Endometrium (tissue), 2 donors: ENCODE data around the gene FOXI1.
"Not testable (repeated sequence)": the region's sequence is repeated elsewhere in the genome, so short reads cannot be mapped to it uniquely, and the experiment has no call there.

Source experiments
- FAIRE-seq: peaks from 2 replicates; lab custom pipeline; 2012; peaks lifted over from hg19 to GRCh38; lab: Jason Lieb, UNC
- donor health status: control.
- donor health status: control.

Gene FOXI1

GRCh38 chr5:170126061-170126460 is 20.4 kb downstream of the FOXI1 start:
- FAIRE-seq: no peak

GRCh38 chr5:170126626-170127025 is 20.9 kb downstream of the FOXI1 start:
- no peak for FAIRE-seq

- no peak for FAIRE-seq
These were observed 25.5 kb downstream of the FOXI1 start for GRCh38 chr5:170131235-170131634.

GRCh38 chr5:170132269-170132975 is 26.7 kb downstream of the FOXI1 start:
- no peak for FAIRE-seq

GRCh38 chr5:170132976-170133448 is 27.3 kb downstream of the FOXI1 start:
- FAIRE-seq: no peak

- no peak for FAIRE-seq
These were observed 30.2 kb downstream of the FOXI1 start for GRCh38 chr5:170135796-170136490.

GRCh38 chr5:170136506-170136905 is 30.8 kb downstream of the FOXI1 start:
- FAIRE-seq: no peak

GRCh38 chr5:170137694-170138214 is 32.1 kb downstream of the FOXI1 start:
- FAIRE-seq: no peak

GRCh38 chr5:170138273-170138672 is 32.6 kb downstream of the FOXI1 start:
- FAIRE-seq: no peak

GRCh38 chr5:170139786-170140335 is 34.2 kb downstream of the FOXI1 start:
- FAIRE-seq: no peak

- not testable (repeated sequence) for FAIRE-seq
These were observed 35.5 kb downstream of the FOXI1 start for GRCh38 chr5:170141196-170141595.

GRCh38 chr5:170141636-170142035 is 35.9 kb downstream of the FOXI1 start:
- FAIRE-seq: no peak

GRCh38 chr5:170142196-170142595 is 36.5 kb downstream of the FOXI1 start:
- no peak for FAIRE-seq

- FAIRE-seq: no peak
These were observed 37.4 kb downstream of the FOXI1 start for GRCh38 chr5:170143091-170143490.

GRCh38 chr5:170143710-170144109 is 38.0 kb downstream of the FOXI1 start:
- no peak for FAIRE-seq

GRCh38 chr5:170144286-170145023 is 38.8 kb downstream of the FOXI1 start:
- no peak for FAIRE-seq

GRCh38 chr5:170145462-170145861 is 39.8 kb downstream of the FOXI1 start:
- no peak for FAIRE-seq

GRCh38 chr5:170147051-170147752 is 41.5 kb downstream of the FOXI1 start:
- FAIRE-seq: no peak

- no peak for FAIRE-seq
These were observed 42.1 kb downstream of the FOXI1 start for GRCh38 chr5:170147753-170148264.

GRCh38 chr5:170148430-170149205 is 42.9 kb downstream of the FOXI1 start:
- FAIRE-seq: no peak

- no peak for FAIRE-seq
These were observed 43.5 kb downstream of the FOXI1 start for GRCh38 chr5:170149206-170149515.
